HG03460 (cell line): ENCODE measurements around the gene NCS1.
A peak's percentile ranks its signal among the peaks of the same experiment; 100 is the strongest.

Experiments used
- ATAC-seq: cut with Tn5 transposase; IDR thresholded peaks from one replicate; pipeline ENCODE4 v1.9.1; 2021; ENCODE audit not compliant: unreplicated experiment

The NCS1 gene

GRCh38 chr9:130172161-130172857, at the start of gene NCS1:
NCS1 (plus strand) TSS chr9:130172404; CDS start chr9:130172664, 260 bp downstream.
- ATAC-seq: no peak

- no peak for ATAC-seq
These were observed 49.7 kb upstream of the NCS1 start for GRCh38 chr9:130122456-130122855.

- ATAC-seq: no peak
These were observed 47.9 kb upstream of the NCS1 start for GRCh38 chr9:130124085-130124860.

- ATAC-seq: no peak
These were observed 45.3 kb upstream of the NCS1 start for GRCh38 chr9:130126721-130127433.

- ATAC-seq: peak; percentile 77
These were observed 44.0 kb upstream of the NCS1 start for GRCh38 chr9:130128251-130128650.

GRCh38 chr9:130128733-130129431, 43.3 kb upstream of the NCS1 start:
- ATAC-seq: peak; percentile 51

GRCh38 chr9:130129432-130130061, 42.7 kb upstream of the NCS1 start:
- ATAC-seq: no peak

GRCh38 chr9:130132746-130133145, 39.5 kb upstream of the NCS1 start:
- ATAC-seq: no peak

GRCh38 chr9:130137081-130137640, 35.0 kb upstream of the NCS1 start:
- no peak for ATAC-seq

- no peak for ATAC-seq
These were observed 34.5 kb upstream of the NCS1 start for GRCh38 chr9:130137641-130138081.

- ATAC-seq: no peak
These were observed 34.0 kb upstream of the NCS1 start for GRCh38 chr9:130138171-130138653.

GRCh38 chr9:130138791-130139190, 33.4 kb upstream of the NCS1 start:
- ATAC-seq: no peak

- no peak for ATAC-seq
These were observed 33.0 kb upstream of the NCS1 start for GRCh38 chr9:130139251-130139650.

- ATAC-seq: no peak
These were observed 31.5 kb upstream of the NCS1 start for GRCh38 chr9:130140706-130141105.

GRCh38 chr9:130142056-130142455, 30.1 kb upstream of the NCS1 start:
- no peak for ATAC-seq

- no peak for ATAC-seq
These were observed 29.6 kb upstream of the NCS1 start for GRCh38 chr9:130142641-130143040.

- no peak for ATAC-seq
These were observed 28.8 kb upstream of the NCS1 start for GRCh38 chr9:130143279-130143893.

GRCh38 chr9:130143958-130144366, 28.2 kb upstream of the NCS1 start:
- no peak for ATAC-seq

- no peak for ATAC-seq
These were observed 27.5 kb upstream of the NCS1 start for GRCh38 chr9:130144703-130145102.

GRCh38 chr9:130145658-130146057, 26.5 kb upstream of the NCS1 start:
- no peak for ATAC-seq
